HEK293 (cell line): Measurements from ENCODE around the gene ZNF646.

Experiments used
- BCL11A ChIP-seq: fragments of 450-650 bp; formaldehyde crosslinking; IDR thresholded peaks from 2 replicates; pipeline ENCODE4 v1.5.1; 2016; ENCODE audit warnings: low read depth, missing biosample characterization, missing genetic modification characterization
- GFI1B ChIP-seq: fragments of 450-650 bp; formaldehyde crosslinking; IDR thresholded peaks from 2 replicates; pipeline ENCODE4 v1.5.1; 2016; ENCODE audit warnings: missing biosample characterization, missing genetic modification characterization
- KLF10 ChIP-seq: fragments of 450-650 bp; IDR thresholded peaks from 2 replicates; pipeline ENCODE4 v1.5.1; 2018; ENCODE audit warnings: missing biosample characterization, mild to moderate bottlenecking, missing genetic modification characterization
- OSR2 ChIP-seq: fragments of 450-650 bp; formaldehyde crosslinking; IDR thresholded peaks from 2 replicates; pipeline ENCODE4 v1.5.1; 2016; ENCODE audit warnings: missing biosample characterization, missing genetic modification characterization
- OVOL3 ChIP-seq: fragments of 450-650 bp; formaldehyde crosslinking; IDR thresholded peaks from 2 replicates; pipeline ENCODE4 v1.5.1; 2016; ENCODE audit warnings: missing biosample characterization, missing genetic modification characterization
- YY1 ChIP-seq: fragments of 450-650 bp; formaldehyde crosslinking; IDR thresholded peaks from 2 replicates; pipeline ENCODE4 v1.5.1; 2018; ENCODE audit warnings: missing biosample characterization, missing genetic modification characterization
- YY2 ChIP-seq: fragments of 450-650 bp; formaldehyde crosslinking; IDR thresholded peaks from 2 replicates; pipeline ENCODE4 v1.5.1; 2016; ENCODE audit warnings: missing biosample characterization, missing genetic modification characterization
- ZEB2 ChIP-seq: fragments of 450-650 bp; formaldehyde crosslinking; IDR thresholded peaks from 2 replicates; pipeline ENCODE4 v1.5.1; 2016; ENCODE audit warnings: missing biosample characterization, missing genetic modification characterization
- ZFP3 ChIP-seq: fragments of 450-650 bp; formaldehyde crosslinking; IDR thresholded peaks from 2 replicates; pipeline ENCODE4 v1.5.1; 2016; ENCODE audit warnings: low read depth, missing biosample characterization, missing genetic modification characterization
- ZFP37 ChIP-seq: fragments of 450-650 bp; formaldehyde crosslinking; IDR thresholded peaks from 2 replicates; pipeline ENCODE4 v1.5.1; 2016; ENCODE audit warnings: missing biosample characterization, missing genetic modification characterization
- ZNF184 ChIP-seq: fragments of 450-650 bp; IDR thresholded peaks from 2 replicates; pipeline ENCODE4 v1.5.1; 2018; ENCODE audit warnings: missing biosample characterization, mild to moderate bottlenecking, missing genetic modification characterization
- ZNF19 ChIP-seq: fragments of 450-650 bp; formaldehyde crosslinking; IDR thresholded peaks from 2 replicates; pipeline ENCODE4; 2016; ENCODE audit warnings: missing biosample characterization, missing genetic modification characterization, low read depth
- ZNF221 ChIP-seq: fragments of 450-650 bp; formaldehyde crosslinking; IDR thresholded peaks from 2 replicates; pipeline ENCODE4 v1.5.1; 2017; ENCODE audit warnings: missing biosample characterization, missing genetic modification characterization, borderline replicate concordance
- ZNF404 ChIP-seq: fragments of 450-650 bp; formaldehyde crosslinking; IDR thresholded peaks from 2 replicates; pipeline ENCODE4 v1.5.1; 2017; ENCODE audit warnings: missing biosample characterization, missing genetic modification characterization
- ZNF416 ChIP-seq: fragments of 450-650 bp; formaldehyde crosslinking; IDR thresholded peaks from 2 replicates; pipeline ENCODE4 v1.5.1; 2016; ENCODE audit warnings: missing biosample characterization, missing genetic modification characterization
- ZNF510 ChIP-seq: fragments of 450-650 bp; formaldehyde crosslinking; IDR thresholded peaks from 2 replicates; pipeline ENCODE4 v1.5.1; 2018; ENCODE audit warnings: mild to moderate bottlenecking, missing genetic modification characterization, missing biosample characterization; ENCODE audit not compliant: insufficient replicate concordance
- ZNF529 ChIP-seq: fragments of 450-650 bp; formaldehyde crosslinking; IDR thresholded peaks from 2 replicates; pipeline ENCODE4 v1.5.1; 2017; ENCODE audit warnings: missing genetic modification characterization, missing biosample characterization; ENCODE audit not compliant: insufficient replicate concordance
- ZNF561 ChIP-seq: fragments of 450-650 bp; IDR thresholded peaks from 2 replicates; pipeline ENCODE4 v1.5.1; 2018; ENCODE audit warnings: missing biosample characterization, missing genetic modification characterization, borderline replicate concordance
- ZNF621 ChIP-seq: fragments of 450-650 bp; formaldehyde crosslinking; IDR thresholded peaks from 2 replicates; pipeline ENCODE4 v1.5.1; 2017; ENCODE audit warnings: missing biosample characterization, missing genetic modification characterization
- ZNF626 ChIP-seq: fragments of 450-650 bp; sonication (Bioruptor Pico); formaldehyde crosslinking; IDR thresholded peaks from 2 replicates; pipeline ENCODE4 v1.5.1; 2018; ENCODE audit warnings: missing biosample characterization, missing genetic modification characterization, inconsistent platforms
- ZNF629 ChIP-seq: fragments of 450-650 bp; formaldehyde crosslinking; IDR thresholded peaks from 2 replicates; pipeline ENCODE4 v1.5.1; 2017; ENCODE audit warnings: missing biosample characterization, missing genetic modification characterization
- ZNF776 ChIP-seq: fragments of 450-650 bp; formaldehyde crosslinking; IDR thresholded peaks from 2 replicates; pipeline ENCODE4 v1.5.0; 2017; ENCODE audit warnings: missing biosample characterization, missing genetic modification characterization, borderline replicate concordance
- ZNF785 ChIP-seq: fragments of 450-650 bp; formaldehyde crosslinking; IDR thresholded peaks from 2 replicates; pipeline ENCODE4 v1.5.1; 2016; ENCODE audit warnings: missing biosample characterization, missing genetic modification characterization
- ZSCAN23 ChIP-seq: fragments of 450-650 bp; formaldehyde crosslinking; IDR thresholded peaks from 2 replicates; pipeline ENCODE4 v1.5.1; 2016; ENCODE audit warnings: missing biosample characterization, missing genetic modification characterization
- TF ChIP-seq, protein P1 (sequence below): fragments of 450-650 bp; formaldehyde crosslinking; IDR thresholded peaks from 2 replicates; pipeline ENCODE4 v1.5.1; 2017; ENCODE audit warnings: missing biosample characterization, missing genetic modification characterization
- TF ChIP-seq, protein P2 (sequence below): fragments of 450-650 bp; formaldehyde crosslinking; IDR thresholded peaks from 2 replicates; pipeline ENCODE4 v1.5.1; 2016; ENCODE audit warnings: missing biosample characterization, missing genetic modification characterization
- TF ChIP-seq, protein P3 (sequence below): fragments of 450-650 bp; formaldehyde crosslinking; IDR thresholded peaks from 2 replicates; pipeline ENCODE4 v1.5.1; 2016; ENCODE audit warnings: missing biosample characterization, missing genetic modification characterization
- TF ChIP-seq, protein P4 (sequence below): fragments of 450-650 bp; formaldehyde crosslinking; IDR thresholded peaks from 2 replicates; pipeline ENCODE4 v1.5.1; 2016; ENCODE audit warnings: missing biosample characterization, missing genetic modification characterization
- TF ChIP-seq, protein P5 (sequence below): fragments of 450-650 bp; formaldehyde crosslinking; IDR thresholded peaks from 2 replicates; pipeline ENCODE4 v1.5.1; 2017; ENCODE audit warnings: missing biosample characterization, missing genetic modification characterization
- TF ChIP-seq, protein P6 (sequence below): IDR thresholded peaks from 2 replicates; pipeline ENCODE4 v1.6.1; 2011; ENCODE audit warnings: mild to moderate bottlenecking, low read depth, low read length, borderline replicate concordance

ZNF646 gene

DNA sequence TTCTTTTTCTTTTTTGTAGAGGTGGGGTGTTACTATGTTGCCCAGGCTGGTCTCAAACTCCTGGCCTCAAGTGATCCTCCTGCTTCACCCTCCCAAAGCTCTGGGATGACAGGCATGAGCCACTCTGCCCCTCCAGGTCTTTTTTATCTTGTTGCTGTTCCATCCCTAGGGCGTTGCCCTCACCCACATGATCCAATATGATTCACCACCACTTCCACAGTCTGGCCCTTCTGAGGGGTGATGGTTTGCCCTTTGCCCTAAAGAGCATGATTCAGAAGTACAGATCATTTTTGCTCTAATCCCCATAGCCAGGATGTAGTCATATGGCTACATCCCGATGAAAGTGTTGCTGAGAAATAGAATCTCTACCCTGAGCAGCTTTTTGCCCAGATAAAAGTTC lies 22.1 kb upstream of the ZNF646 start (continued):
- TF ChIP-seq ZNF626 (no peak), ZFP3 (tag by site-specific recombination) (no peak), ZNF416 (tag by site-specific recombination) (no peak), ZNF529 (no peak), ZNF785 (tag by site-specific recombination) (no peak), ZNF404 (tag by site-specific recombination) (no peak), ZNF184 (tag by site-specific recombination) (peak; percentile 50; the same call in 1 of the 2 replicates), ZEB2 (tag by site-specific recombination) (0 out of 2 replicates have a peak, but pooled peaks have one; percentile 25), BCL11A (no peak), ZNF629 (tag by site-specific recombination) (peak; percentile 44), ZNF561 (tag by site-specific recombination) (no peak), ZNF19 (no peak), YY2 (no peak), YY1 (tag by site-specific recombination) (no peak), ZNF510 (no peak), ZNF621 (tag by site-specific recombination) (no peak), OVOL3 (tag by site-specific recombination) (no peak), GFI1B (no peak), ZSCAN23 (tag by site-specific recombination) (no peak), ZNF221 (tag by site-specific recombination) (no peak), ZNF776 (no peak), ZFP37 (no peak), OSR2 (tag by site-specific recombination) (no peak), KLF10 (tag by site-specific recombination) (no peak)
- TF ChIP-seq, protein P1, sequence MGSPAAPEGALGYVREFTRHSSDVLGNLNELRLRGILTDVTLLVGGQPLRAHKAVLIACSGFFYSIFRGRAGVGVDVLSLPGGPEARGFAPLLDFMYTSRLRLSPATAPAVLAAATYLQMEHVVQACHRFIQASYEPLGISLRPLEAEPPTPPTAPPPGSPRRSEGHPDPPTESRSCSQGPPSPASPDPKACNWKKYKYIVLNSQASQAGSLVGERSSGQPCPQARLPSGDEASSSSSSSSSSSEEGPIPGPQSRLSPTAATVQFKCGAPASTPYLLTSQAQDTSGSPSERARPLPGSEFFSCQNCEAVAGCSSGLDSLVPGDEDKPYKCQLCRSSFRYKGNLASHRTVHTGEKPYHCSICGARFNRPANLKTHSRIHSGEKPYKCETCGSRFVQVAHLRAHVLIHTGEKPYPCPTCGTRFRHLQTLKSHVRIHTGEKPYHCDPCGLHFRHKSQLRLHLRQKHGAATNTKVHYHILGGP (tag by site-specific recombination), result no peak
- TF ChIP-seq, protein P2, sequence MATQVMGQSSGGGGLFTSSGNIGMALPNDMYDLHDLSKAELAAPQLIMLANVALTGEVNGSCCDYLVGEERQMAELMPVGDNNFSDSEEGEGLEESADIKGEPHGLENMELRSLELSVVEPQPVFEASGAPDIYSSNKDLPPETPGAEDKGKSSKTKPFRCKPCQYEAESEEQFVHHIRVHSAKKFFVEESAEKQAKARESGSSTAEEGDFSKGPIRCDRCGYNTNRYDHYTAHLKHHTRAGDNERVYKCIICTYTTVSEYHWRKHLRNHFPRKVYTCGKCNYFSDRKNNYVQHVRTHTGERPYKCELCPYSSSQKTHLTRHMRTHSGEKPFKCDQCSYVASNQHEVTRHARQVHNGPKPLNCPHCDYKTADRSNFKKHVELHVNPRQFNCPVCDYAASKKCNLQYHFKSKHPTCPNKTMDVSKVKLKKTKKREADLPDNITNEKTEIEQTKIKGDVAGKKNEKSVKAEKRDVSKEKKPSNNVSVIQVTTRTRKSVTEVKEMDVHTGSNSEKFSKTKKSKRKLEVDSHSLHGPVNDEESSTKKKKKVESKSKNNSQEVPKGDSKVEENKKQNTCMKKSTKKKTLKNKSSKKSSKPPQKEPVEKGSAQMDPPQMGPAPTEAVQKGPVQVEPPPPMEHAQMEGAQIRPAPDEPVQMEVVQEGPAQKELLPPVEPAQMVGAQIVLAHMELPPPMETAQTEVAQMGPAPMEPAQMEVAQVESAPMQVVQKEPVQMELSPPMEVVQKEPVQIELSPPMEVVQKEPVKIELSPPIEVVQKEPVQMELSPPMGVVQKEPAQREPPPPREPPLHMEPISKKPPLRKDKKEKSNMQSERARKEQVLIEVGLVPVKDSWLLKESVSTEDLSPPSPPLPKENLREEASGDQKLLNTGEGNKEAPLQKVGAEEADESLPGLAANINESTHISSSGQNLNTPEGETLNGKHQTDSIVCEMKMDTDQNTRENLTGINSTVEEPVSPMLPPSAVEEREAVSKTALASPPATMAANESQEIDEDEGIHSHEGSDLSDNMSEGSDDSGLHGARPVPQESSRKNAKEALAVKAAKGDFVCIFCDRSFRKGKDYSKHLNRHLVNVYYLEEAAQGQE, result no peak
- TF ChIP-seq, protein P3, sequence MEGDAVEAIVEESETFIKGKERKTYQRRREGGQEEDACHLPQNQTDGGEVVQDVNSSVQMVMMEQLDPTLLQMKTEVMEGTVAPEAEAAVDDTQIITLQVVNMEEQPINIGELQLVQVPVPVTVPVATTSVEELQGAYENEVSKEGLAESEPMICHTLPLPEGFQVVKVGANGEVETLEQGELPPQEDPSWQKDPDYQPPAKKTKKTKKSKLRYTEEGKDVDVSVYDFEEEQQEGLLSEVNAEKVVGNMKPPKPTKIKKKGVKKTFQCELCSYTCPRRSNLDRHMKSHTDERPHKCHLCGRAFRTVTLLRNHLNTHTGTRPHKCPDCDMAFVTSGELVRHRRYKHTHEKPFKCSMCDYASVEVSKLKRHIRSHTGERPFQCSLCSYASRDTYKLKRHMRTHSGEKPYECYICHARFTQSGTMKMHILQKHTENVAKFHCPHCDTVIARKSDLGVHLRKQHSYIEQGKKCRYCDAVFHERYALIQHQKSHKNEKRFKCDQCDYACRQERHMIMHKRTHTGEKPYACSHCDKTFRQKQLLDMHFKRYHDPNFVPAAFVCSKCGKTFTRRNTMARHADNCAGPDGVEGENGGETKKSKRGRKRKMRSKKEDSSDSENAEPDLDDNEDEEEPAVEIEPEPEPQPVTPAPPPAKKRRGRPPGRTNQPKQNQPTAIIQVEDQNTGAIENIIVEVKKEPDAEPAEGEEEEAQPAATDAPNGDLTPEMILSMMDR (tag by site-specific recombination), result no peak
- TF ChIP-seq, protein P4, sequence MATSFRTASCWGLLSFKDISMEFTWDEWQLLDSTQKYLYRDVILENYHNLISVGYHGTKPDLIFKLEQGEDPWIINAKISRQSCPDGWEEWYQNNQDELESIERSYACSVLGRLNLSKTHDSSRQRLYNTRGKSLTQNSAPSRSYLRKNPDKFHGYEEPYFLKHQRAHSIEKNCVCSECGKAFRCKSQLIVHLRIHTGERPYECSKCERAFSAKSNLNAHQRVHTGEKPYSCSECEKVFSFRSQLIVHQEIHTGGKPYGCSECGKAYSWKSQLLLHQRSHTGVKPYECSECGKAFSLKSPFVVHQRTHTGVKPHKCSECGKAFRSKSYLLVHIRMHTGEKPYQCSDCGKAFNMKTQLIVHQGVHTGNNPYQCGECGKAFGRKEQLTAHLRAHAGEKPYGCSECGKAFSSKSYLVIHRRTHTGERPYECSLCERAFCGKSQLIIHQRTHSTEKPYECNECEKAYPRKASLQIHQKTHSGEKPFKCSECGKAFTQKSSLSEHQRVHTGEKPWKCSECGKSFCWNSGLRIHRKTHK (tag by site-specific recombination), result no peak
- TF ChIP-seq, protein P5, sequence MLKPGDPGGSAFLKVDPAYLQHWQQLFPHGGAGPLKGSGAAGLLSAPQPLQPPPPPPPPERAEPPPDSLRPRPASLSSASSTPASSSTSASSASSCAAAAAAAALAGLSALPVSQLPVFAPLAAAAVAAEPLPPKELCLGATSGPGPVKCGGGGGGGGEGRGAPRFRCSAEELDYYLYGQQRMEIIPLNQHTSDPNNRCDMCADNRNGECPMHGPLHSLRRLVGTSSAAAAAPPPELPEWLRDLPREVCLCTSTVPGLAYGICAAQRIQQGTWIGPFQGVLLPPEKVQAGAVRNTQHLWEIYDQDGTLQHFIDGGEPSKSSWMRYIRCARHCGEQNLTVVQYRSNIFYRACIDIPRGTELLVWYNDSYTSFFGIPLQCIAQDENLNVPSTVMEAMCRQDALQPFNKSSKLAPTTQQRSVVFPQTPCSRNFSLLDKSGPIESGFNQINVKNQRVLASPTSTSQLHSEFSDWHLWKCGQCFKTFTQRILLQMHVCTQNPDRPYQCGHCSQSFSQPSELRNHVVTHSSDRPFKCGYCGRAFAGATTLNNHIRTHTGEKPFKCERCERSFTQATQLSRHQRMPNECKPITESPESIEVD (tag by site-specific recombination), result no peak
- TF ChIP-seq, protein P6, sequence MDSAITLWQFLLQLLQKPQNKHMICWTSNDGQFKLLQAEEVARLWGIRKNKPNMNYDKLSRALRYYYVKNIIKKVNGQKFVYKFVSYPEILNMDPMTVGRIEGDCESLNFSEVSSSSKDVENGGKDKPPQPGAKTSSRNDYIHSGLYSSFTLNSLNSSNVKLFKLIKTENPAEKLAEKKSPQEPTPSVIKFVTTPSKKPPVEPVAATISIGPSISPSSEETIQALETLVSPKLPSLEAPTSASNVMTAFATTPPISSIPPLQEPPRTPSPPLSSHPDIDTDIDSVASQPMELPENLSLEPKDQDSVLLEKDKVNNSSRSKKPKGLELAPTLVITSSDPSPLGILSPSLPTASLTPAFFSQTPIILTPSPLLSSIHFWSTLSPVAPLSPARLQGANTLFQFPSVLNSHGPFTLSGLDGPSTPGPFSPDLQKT, result no peak
